ENCODE results near the gene CCDC3.

DNA sequence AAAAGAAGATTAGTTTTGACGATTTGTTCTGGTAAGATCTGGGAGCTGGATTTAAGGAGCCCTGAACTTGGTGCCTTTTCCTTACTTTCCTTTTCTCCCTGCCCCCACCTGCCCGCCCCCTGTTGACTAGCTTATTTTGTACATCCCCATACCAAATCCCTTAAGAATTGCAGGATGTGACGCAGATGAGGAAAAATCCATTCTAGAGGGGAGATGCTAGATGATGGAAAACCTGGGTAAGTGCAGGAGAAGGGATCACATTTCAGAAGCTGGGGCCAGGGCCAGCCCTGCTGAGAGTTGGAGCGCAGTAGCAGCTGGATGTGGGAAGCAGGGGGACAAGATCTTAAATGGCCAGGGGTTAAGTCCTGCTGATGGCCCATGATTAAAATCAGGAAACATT is 93.9 kb downstream of the CCDC3 start:
- TF ChIP-seq, protein P1, sequence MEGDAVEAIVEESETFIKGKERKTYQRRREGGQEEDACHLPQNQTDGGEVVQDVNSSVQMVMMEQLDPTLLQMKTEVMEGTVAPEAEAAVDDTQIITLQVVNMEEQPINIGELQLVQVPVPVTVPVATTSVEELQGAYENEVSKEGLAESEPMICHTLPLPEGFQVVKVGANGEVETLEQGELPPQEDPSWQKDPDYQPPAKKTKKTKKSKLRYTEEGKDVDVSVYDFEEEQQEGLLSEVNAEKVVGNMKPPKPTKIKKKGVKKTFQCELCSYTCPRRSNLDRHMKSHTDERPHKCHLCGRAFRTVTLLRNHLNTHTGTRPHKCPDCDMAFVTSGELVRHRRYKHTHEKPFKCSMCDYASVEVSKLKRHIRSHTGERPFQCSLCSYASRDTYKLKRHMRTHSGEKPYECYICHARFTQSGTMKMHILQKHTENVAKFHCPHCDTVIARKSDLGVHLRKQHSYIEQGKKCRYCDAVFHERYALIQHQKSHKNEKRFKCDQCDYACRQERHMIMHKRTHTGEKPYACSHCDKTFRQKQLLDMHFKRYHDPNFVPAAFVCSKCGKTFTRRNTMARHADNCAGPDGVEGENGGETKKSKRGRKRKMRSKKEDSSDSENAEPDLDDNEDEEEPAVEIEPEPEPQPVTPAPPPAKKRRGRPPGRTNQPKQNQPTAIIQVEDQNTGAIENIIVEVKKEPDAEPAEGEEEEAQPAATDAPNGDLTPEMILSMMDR (conservative IDR thresholded peaks at IDR 0.05; ENCODE audit: low read depth, low read length) = no peak
- no peak for TF ChIP-seq EZH2phosphoT487 (IDR thresholded peaks at IDR 0.05; ENCODE audit: borderline replicate concordance, low read length)
